Coronary artery (tissue), 2 donors: Measurements from ENCODE around the gene ZSWIM3.

Source experiments
- DNase-seq: peaks from one replicate; pipeline ENCODE4 v3.0.0-alpha.2; 2017; ENCODE audit warnings: low spot score
- H3K27ac ChIP-seq, 2 donors: fragments of 200-600 bp; sonication (generic); one replicate each; pipeline ENCODE4 v1.5.1; 2016 to 2019
- H3K4me3 ChIP-seq: fragments of 200-600 bp; sonication (generic); 2 replicates; pipeline ENCODE4 v1.5.1; 2016; ENCODE audit warnings: mild to moderate bottlenecking, moderate library complexity
- TF ChIP-seq, protein P1 (sequence below): fragments of 200-600 bp; sonication (generic); IDR thresholded peaks from one replicate; pipeline ENCODE4 v1.5.1; 2019; ENCODE audit warnings: antibody characterized with exemption

ZSWIM3 gene

DNA sequence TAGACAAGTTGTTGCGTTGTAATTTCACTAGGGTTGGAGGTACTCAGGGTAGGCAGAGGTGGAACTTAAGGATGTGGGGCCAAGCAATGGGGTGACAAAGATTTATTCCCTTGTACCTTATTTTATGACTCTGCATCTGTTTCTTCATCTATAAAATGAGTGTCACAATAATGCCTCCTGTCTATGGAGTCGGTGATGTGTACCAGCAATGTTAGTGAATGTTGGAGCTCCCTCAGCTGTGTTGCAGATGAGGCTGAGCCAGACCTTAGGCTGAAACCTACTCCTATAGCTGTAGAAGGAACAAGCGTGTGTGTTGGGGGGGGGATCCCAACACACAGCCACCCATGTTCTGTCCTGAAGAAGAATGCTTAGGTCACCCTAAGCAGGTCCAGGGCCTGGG lies 40.5 kb upstream of the ZSWIM3 start:
- no peak for DNase-seq
- TF ChIP-seq, protein P1, sequence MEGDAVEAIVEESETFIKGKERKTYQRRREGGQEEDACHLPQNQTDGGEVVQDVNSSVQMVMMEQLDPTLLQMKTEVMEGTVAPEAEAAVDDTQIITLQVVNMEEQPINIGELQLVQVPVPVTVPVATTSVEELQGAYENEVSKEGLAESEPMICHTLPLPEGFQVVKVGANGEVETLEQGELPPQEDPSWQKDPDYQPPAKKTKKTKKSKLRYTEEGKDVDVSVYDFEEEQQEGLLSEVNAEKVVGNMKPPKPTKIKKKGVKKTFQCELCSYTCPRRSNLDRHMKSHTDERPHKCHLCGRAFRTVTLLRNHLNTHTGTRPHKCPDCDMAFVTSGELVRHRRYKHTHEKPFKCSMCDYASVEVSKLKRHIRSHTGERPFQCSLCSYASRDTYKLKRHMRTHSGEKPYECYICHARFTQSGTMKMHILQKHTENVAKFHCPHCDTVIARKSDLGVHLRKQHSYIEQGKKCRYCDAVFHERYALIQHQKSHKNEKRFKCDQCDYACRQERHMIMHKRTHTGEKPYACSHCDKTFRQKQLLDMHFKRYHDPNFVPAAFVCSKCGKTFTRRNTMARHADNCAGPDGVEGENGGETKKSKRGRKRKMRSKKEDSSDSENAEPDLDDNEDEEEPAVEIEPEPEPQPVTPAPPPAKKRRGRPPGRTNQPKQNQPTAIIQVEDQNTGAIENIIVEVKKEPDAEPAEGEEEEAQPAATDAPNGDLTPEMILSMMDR = no peak
- H3K27ac ChIP-seq = peak overlapping the region; percentile 65 to 81
- H3K4me3 ChIP-seq = no peak overlapping the region

GRCh38 chr20:45817376-45818194 lies 39.8 kb upstream of the ZSWIM3 start:
- H3K27ac ChIP-seq = peak overlapping the region; percentile 65 to 81
- DNase-seq = no peak
- no peak overlapping the region for H3K4me3 ChIP-seq
- TF ChIP-seq, protein P1 = no peak

- peak overlapping the region; percentile 65 to 81 for H3K27ac ChIP-seq
- TF ChIP-seq, protein P1 = no peak
- no peak for DNase-seq
- no peak overlapping the region for H3K4me3 ChIP-seq
Observed at GRCh38 chr20:45818239-45818638, 39.2 kb upstream of the ZSWIM3 start.

GRCh38 chr20:45819466-45819865 lies 37.9 kb upstream of the ZSWIM3 start:
- Histone ChIP-seq H3K27ac (no peak overlapping the region), H3K4me3 (no peak overlapping the region)

DNA sequence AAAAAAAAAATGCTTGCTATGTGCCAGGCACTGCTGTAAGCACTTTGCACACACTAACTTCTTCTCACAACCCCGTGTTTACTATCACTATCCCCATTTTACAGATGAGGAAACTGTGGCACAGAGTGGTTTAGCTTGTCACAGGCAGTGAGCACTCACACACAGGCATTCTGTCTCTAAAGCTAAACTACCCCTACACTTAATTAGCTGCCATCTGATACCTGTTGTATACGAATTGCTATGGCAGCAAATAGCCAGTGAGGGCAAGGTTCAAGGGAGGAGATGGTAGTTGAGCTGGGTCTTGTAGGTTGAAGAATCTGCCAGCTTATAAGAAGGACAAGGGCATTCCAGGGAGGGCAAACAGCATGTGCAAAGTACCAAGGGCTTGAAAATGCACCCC lies 35.5 kb upstream of the ZSWIM3 start:
- Histone ChIP-seq H3K27ac (peak overlapping the region in 1 of 2 donors; percentile 72), H3K4me3 (no peak overlapping the region)
- TF ChIP-seq, protein P1 = no peak
- DNase-seq = no peak

More at GRCh38 chr20:45819466-45819865, 37.9 kb upstream of the ZSWIM3 start:
- TF ChIP-seq, protein P1 = no peak
- no peak for DNase-seq

GRCh38 chr20:45822857-45823256 lies 34.6 kb upstream of the ZSWIM3 start:
- Histone ChIP-seq H3K4me3 (peak overlapping the region; percentile 63), H3K27ac (peak overlapping the region in 1 of 2 donors; percentile 72)
- TF ChIP-seq, protein P1 = no peak
- DNase-seq = no peak
